Suprapubic skin (tissue), 4 donors: ENCODE results near the gene STKLD1.

Source experiments
- CTCF ChIP-seq, 2 donors: fragments of 200-600 bp in 1 of 2; fragments of 450-650 bp in 1 of 2; sonication (generic) in 1 of 2; IDR thresholded peaks; one replicate each; pipeline ENCODE4 v1.5.1; 2016 to 2019; ENCODE audit warnings: antibody characterized with exemption in 2 of 2, mild to moderate bottlenecking in 1 of 2, moderate library complexity in 1 of 2
- POLR2A ChIP-seq, 2 donors: fragments of 450-650 bp; IDR thresholded peaks; one replicate each; pipeline ENCODE4 v1.6.1; 2017; ENCODE audit warnings: antibody characterized with exemption in 2 of 2, mild to moderate bottlenecking in 2 of 2, moderate library complexity in 2 of 2
- POLR2AphosphoS5 ChIP-seq, 3 donors: sonication (generic); formaldehyde crosslinking; IDR thresholded peaks; one replicate each; pipeline ENCODE4 v1.6.1; 2017; ENCODE audit warnings: antibody characterized with exemption in 3 of 3

GRCh38 chr9:133342069-133342406 is 34.1 kb upstream of the STKLD1 start:
- no peak for TF ChIP-seq CTCF (IDR thresholded peaks at IDR 0.05)
- TF ChIP-seq POLR2AphosphoS5 (IDR thresholded peaks at IDR 0.05) = no peak
- no peak for TF ChIP-seq POLR2A (IDR thresholded peaks at IDR 0.05)
